NB4 (cell line): ENCODE measurements around the gene ACSS3.

Experiments
- CTCF ChIP-seq: IDR thresholded peaks from one replicate; pipeline ENCODE4 v1.5.1; 2012; ENCODE audit warnings: low read depth, low read length
- MYC ChIP-seq: IDR thresholded peaks from 2 replicates; pipeline ENCODE4 v1.6.1; 2011; ENCODE audit warnings: low read depth, low read length
- TF ChIP-seq, protein P1 (sequence below): IDR thresholded peaks from 2 replicates; pipeline ENCODE4 v1.6.1; 2011; ENCODE audit warnings: low read depth, low read length

DNA sequence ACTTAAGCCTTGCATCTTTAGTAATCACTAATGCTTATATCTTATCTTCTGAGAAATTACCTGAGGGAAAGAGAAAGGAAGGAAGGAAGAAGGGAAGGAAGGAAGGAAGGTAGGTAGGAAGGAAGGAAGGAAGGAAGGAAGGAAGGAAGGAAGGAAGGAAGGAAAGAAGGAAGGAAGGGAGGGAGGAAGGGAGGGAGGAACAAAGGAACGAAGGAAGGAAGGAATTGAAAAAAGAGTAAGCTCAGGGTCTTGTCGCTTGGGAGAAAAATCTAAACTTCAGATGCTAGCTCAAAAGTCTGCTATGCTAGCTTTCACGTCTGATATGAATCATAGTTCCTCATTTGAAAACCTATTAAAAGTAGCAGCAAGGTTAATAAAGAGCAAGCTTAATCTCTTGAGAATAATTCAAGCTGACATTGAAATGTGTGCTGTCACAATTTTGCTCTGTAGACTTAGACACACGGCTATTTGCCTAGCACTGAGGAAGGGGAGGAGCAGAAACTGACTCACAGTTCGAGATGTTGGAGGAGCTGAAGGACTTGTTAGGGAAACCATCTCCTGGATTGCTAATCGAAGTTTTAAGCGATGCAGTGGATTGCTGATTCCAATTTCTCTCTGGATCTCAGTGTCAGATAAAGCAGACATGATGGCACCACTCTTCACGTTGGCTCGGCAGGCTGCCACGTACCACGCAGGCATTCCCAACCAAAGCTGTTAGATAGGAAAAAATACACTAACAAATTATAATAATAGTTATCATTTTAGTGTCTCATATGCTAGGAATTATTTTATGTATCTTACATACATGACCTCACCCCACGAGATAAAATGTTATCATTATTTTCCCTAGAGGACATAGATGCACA, 216.7 kb downstream of the ACSS3 start:
- TF ChIP-seq CTCF = no peak
- no peak for TF ChIP-seq MYC
- TF ChIP-seq, protein P1, sequence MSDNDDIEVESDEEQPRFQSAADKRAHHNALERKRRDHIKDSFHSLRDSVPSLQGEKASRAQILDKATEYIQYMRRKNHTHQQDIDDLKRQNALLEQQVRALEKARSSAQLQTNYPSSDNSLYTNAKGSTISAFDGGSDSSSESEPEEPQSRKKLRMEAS = no peak
